ENCODE data around the gene UNKL.
"Not testable (repeated sequence)": the region's sequence is repeated elsewhere in the genome, so short reads cannot be mapped to it uniquely, and the experiment has no call there.

UNKL gene

GRCh38 chr16:1445518-1446203, 31.2 kb upstream of the UNKL start:
- DNase-seq, result no peak

- no peak for DNase-seq
Observed at GRCh38 chr16:1444730-1445517, 30.4 kb upstream of the UNKL start.

DNA sequence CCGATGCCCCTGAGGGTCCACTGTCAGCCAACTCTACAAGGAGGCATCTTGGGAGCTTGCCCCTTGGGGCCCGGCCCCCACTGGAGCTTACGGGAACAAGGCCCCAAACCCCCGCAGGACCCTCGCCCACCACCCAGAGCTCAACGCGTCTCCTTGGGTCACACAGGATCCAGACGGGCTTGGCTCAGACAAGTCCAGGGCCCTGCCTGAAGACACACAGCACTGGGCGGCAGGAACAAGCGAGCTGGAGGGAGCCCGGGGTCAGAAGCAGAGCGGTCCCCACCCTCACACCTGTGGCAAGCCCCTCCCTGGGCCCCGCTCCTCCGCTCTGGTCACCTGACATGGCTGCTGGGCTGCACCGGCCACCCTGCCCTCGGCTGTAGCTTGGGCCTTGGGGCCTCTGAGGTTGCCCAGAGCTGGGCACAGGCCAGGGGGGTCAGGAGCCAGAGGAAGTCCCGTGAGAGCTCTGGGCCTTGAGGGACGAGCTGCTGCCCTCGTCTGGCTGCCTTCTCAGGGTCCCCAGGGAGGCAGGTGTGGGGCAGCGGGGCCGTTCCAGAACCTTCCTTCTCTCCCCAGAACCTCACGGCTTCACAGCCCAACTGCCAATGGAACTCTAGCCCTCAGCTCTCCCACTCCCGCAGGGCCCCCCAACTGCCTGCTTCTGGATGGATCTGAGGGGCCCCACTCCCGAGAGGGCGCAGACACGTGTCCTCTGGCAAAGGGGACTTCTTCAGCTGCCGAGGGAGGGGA, 29.7 kb upstream of the UNKL start, which contains the start of gene CCDC154:
Gene CCDC154, minus strand, starts transcription at position 577 of the 750 bp plus-strand sequence. Its CDS starts 234 bp downstream, at position 343.
- DNase-seq, result no peak

DNA sequence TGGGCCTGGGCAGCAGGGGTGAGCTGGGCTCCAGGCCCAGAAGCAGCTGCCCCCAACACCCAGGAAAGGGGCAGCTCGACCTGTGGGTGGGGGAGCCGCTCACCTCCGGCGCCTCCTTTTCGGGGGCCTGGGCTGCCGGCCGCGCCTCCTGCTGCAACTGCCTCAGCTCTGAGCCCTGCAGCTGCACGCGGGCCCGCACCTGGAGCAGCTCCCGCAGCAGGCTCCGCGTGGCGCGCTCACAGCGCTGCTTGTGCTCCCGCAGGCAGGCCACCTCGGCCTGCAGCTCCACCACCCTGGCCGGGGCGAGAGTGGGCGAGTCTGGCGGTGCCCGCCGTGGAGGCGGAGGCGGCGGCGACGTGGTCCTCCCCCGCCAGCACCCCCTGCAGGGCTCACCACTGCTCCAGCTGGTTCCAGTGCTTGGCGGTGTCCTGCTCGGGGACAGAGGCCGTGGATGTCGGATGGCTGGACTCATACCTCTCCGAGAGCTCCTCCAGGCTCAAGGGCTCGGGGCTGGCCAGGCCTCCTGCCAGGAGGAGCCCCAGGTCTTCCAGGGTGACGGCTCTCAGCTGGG, 29.0 kb upstream of the UNKL start:
- no peak for DNase-seq

DNA sequence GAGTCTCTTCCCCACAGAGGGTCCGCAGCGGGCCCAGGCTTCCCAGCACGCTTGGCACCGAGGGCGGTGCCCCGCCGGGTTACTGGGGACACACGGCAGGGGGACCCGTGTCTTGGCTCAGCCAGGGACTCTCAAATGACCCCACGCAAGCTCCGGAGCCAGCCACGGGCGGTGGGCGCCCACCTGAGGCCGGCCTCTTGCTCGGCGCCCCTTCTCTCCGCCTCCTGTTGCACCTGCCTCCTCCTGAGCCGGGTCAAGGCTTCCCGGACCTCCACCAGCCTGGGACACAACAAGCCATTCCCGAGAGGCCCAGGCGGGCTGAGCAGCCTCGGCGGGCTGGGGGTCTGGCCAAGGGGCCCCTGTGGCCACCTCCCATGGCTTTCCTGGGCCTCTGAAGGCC, 28.2 kb upstream of the UNKL start:
- no peak for DNase-seq

DNA sequence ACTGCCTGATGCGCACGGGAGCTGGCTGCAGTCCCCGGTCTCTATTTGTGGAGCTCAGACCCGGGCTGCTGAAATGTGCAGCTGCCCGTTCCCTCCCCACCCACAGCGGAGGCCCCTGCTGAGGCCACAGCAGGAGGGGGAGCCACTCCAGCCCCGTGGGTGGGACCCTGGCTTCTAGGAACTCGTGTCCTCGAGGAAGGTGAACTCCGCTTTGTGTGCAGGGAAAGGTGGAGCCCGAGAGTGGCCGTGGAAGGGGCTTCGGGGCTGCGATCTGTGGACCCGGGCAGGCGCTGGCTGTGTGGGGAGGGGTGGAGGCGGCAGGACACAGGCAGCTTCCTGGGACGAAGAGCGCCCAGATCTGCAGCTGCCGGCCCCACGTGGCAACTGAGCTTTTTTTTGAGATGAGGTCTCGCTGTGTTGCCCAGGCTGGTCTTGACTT, 26.9 kb upstream of the UNKL start:
- DNase-seq, result no peak

DNA sequence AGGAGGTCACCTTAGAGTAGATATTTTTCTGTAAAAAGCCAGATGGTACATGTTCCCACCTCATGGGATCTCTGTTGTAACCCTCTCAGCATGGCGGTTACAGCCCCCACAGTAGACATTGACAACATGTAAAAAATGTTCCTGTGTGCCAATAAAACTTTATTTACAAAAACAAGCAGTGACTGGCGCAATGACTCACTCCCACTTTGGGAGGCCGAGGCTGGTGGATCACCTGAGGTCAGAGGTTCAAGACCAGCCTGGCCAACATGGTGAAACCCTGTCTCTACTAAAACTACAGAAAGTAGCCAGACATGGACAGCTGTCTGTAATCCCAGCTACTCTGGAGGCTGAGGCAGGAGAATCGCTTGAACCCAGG, 25.2 kb upstream of the UNKL start:
- DNase-seq, result not testable (repeated sequence)

DNA sequence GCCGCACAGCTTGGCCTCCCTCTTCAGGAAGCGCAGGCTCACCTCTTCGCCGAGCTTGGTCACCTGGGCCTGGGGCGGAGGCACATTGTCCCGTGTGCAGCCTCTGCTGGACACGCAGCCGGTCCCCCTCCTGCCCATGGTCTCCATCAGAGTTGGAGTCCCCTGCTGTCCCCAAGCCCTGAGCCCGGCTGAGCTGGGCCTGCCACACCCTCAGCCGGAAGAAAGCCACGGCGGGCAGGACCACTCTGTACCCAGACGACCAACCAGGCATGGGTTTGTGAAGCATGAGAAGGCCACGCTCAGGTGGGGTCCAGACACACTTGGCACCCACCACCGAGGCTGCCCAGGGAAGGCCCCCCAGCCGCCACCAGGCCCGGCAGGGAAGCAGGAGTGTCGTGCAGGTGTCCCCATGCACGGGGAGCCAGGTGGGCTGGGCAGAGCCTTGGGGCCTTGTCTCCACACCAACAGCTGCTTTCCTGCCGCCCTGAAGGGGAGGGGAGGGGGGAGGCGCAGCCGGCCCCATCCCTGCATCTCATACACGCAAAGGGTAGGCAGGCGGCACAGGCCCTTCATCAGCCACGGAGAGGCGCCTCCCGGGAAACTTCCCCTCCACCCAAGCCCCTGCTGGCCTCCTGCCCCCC, 24.7 kb upstream of the UNKL start:
- no peak for DNase-seq

GRCh38 chr16:1438229-1439057, 23.9 kb upstream of the UNKL start:
- DNase-seq, result no peak

GRCh38 chr16:1437606-1438005, 23.1 kb upstream of the UNKL start:
- no peak for DNase-seq

- no peak for DNase-seq
Observed at GRCh38 chr16:1436731-1437355, 22.3 kb upstream of the UNKL start.

- DNase-seq, result no peak
Observed at GRCh38 chr16:1435921-1436697, 21.6 kb upstream of the UNKL start.

- no peak for DNase-seq
Observed at GRCh38 chr16:1434644-1435592, 20.4 kb upstream of the UNKL start.

DNA sequence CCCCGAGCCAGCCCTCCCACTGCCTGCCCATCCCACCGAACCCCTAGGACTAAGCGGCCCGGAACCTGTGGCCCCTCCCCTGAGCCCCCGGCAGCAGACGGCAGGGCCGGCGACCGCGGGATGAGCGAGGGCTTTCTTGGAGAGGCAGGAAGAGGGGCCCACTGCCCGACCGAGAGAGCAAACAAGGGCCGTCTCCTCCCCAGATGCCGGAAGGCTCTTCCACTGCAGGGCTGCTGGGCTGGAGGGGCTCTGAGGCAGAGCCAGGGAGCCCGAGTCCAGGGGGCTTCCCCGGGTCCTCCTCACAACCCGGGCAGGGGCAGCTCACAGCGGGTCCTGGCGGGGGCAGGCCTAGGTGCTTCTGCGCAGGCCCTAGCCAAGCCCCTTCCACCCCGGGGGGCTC, 19.3 kb upstream of the UNKL start:
- no peak for DNase-seq

- DNase-seq, result no peak
Observed at GRCh38 chr16:1433263-1433560, 18.7 kb upstream of the UNKL start.

GRCh38 chr16:1432388-1433262, 18.1 kb upstream of the UNKL start:
- no peak for DNase-seq

- no peak for DNase-seq
Observed at GRCh38 chr16:1431497-1432270, 17.2 kb upstream of the UNKL start.

All from hematopoietic multipotent progenitor cell treated with erythropoietin and hydrocortisone succinate and interleukin-3 and kit ligand, for 6 days (in vitro differentiated cells).